Measurements from ENCODE around the gene DYNC2I2. TPM values are rescaled to one million over a fixed set of nuclear protein-coding genes. Genes with fewer than 3 reads are reported as not detected.

Gene DYNC2I2
- total and polyA plus RNA-seq, 10 of the 15 experiments (the other 5 are each of a cell fraction or from before 2014, with no cell fraction given): 0.89 to 118 (median 47.9) TPM

DNA sequence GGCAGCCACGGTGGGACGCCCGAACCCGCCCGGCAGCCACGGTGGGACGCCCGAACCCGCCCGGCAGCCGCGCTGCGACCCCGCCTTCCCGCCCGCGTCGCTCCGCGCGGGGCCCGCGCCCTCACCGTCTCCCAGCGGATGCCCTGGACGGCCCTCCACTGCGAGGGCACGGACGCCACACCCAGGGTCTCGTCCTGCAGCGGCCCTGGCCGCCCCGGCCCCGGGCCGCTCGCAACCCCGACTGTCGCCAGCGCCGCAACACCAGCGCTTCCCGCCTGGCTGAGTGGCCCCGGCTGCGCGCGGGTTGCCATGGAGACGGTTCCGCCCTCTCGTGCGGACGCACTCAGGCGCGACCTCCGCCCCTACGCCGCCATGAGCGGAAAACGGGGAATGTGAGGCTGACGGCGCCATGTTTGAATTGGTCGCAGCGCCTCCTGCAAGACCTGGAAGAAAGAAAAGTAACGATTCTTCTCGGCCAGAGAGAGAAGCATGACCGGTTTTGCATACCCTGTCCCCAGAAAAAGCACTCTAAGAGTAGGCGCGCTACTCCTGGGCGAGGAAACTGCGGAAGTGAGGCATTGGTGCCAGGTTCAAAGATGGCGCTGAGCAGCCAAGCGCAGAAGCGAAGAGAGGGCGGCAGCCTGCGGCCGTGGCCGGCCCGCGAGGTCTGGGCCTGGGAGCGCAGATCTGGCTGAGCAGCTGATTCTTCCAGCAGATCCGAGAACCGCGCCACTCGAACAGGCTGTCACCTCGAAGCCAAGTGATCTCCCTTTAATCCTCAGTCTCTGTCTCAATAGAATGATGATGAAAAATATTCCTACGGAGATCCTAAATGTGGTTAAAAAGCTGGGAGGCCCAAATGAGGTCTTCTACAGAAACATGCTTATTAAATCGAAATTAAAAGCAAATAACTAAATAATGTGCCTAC, at the start of gene DYNC2I2 (continued):
- no peak for TF ChIP-seq RBBP5 (conservative IDR thresholded peaks at IDR 0.05)
- TF ChIP-seq, protein P1, sequence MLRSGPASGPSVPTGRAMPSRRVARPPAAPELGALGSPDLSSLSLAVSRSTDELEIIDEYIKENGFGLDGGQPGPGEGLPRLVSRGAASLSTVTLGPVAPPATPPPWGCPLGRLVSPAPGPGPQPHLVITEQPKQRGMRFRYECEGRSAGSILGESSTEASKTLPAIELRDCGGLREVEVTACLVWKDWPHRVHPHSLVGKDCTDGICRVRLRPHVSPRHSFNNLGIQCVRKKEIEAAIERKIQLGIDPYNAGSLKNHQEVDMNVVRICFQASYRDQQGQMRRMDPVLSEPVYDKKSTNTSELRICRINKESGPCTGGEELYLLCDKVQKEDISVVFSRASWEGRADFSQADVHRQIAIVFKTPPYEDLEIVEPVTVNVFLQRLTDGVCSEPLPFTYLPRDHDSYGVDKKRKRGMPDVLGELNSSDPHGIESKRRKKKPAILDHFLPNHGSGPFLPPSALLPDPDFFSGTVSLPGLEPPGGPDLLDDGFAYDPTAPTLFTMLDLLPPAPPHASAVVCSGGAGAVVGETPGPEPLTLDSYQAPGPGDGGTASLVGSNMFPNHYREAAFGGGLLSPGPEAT (IDR thresholded peaks at IDR 0.05; ENCODE audit: low read depth): peak; percentile 79
- TF ChIP-seq STAT1 (conservative IDR thresholded peaks at IDR 0.05): 0 out of 2 replicates have a peak, but pooled peaks have one; percentile 79
- no peak for TF ChIP-seq SRF (IDR thresholded peaks at IDR 0.05; ENCODE audit: low read depth in 2 of 2, low read length in 2 of 2)
- TF ChIP-seq, protein P2, sequence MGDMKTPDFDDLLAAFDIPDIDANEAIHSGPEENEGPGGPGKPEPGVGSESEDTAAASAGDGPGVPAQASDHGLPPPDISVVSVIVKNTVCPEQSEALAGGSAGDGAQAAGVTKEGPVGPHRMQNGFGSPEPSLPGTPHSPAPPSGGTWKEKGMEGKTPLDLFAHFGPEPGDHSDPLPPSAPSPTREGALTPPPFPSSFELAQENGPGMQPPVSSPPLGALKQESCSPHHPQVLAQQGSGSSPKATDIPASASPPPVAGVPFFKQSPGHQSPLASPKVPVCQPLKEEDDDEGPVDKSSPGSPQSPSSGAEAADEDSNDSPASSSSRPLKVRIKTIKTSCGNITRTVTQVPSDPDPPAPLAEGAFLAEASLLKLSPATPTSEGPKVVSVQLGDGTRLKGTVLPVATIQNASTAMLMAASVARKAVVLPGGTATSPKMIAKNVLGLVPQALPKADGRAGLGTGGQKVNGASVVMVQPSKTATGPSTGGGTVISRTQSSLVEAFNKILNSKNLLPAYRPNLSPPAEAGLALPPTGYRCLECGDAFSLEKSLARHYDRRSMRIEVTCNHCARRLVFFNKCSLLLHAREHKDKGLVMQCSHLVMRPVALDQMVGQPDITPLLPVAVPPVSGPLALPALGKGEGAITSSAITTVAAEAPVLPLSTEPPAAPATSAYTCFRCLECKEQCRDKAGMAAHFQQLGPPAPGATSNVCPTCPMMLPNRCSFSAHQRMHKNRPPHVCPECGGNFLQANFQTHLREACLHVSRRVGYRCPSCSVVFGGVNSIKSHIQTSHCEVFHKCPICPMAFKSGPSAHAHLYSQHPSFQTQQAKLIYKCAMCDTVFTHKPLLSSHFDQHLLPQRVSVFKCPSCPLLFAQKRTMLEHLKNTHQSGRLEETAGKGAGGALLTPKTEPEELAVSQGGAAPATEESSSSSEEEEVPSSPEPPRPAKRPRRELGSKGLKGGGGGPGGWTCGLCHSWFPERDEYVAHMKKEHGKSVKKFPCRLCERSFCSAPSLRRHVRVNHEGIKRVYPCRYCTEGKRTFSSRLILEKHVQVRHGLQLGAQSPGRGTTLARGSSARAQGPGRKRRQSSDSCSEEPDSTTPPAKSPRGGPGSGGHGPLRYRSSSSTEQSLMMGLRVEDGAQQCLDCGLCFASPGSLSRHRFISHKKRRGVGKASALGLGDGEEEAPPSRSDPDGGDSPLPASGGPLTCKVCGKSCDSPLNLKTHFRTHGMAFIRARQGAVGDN (IDR thresholded peaks at IDR 0.05): peak; percentile 41
- no peak for TF ChIP-seq ESRRA (IDR thresholded peaks at IDR 0.05; ENCODE audit: low read length)
- TF ChIP-seq MTA3 (IDR thresholded peaks at IDR 0.05; ENCODE audit: borderline replicate concordance, low read length): 0 out of 2 replicates have a peak, but pooled peaks have one; percentile 2
- TF ChIP-seq MAX (IDR thresholded peaks at IDR 0.05; ENCODE audit: low read depth, low read length): peak; percentile 66; the same call in 1 of the 2 replicates
- TF ChIP-seq ZNF622 (IDR thresholded peaks at IDR 0.05): no peak
- TF ChIP-seq, protein P3, sequence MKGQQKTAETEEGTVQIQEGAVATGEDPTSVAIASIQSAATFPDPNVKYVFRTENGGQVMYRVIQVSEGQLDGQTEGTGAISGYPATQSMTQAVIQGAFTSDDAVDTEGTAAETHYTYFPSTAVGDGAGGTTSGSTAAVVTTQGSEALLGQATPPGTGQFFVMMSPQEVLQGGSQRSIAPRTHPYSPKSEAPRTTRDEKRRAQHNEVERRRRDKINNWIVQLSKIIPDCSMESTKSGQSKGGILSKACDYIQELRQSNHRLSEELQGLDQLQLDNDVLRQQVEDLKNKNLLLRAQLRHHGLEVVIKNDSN (IDR thresholded peaks at IDR 0.05; ENCODE audit: borderline replicate concordance, extremely low read length, insufficient read depth, low read depth, low read length): no peak
- no peak for TF ChIP-seq FOXK2 (IDR thresholded peaks at IDR 0.05)
- no peak for TF ChIP-seq CEBPB (IDR thresholded peaks at IDR 0.05; ENCODE audit: borderline replicate concordance in 1 of 2, low read depth in 2 of 2, low read length in 2 of 2)
- no peak for TF ChIP-seq NRF1 (conservative IDR thresholded peaks at IDR 0.05; ENCODE audit: low read depth, low read length)
- TF ChIP-seq SMC3 (IDR thresholded peaks at IDR 0.05; ENCODE audit: borderline replicate concordance, low read length): no peak; the same call in 1 of the 2 replicates
- peak; percentile 71 for TF ChIP-seq DPF2 (IDR thresholded peaks at IDR 0.05)
- peak; percentile 85 for TF ChIP-seq BACH1 (IDR thresholded peaks at IDR 0.05; ENCODE audit: borderline replicate concordance)
- TF ChIP-seq EGR1 (IDR thresholded peaks at IDR 0.05; ENCODE audit: borderline replicate concordance in 1 of 2, low read depth in 2 of 2, low read length in 2 of 2): peak in 1 of 2 experiments; percentile 34; a peak in 1 of 3 replicates
- peak; percentile 91; the same call in 1 of the 2 replicates for TF ChIP-seq RCOR1 (conservative IDR thresholded peaks at IDR 0.05; ENCODE audit: low read depth, low read length)
- TF ChIP-seq IKZF1 (conservative IDR thresholded peaks at IDR 0.05): peak; percentile 99

All from GM12878 (cell line).